DND-41 (cell line): ENCODE measurements around the gene TBC1D1.

Experiments used
- CTCF ChIP-seq: IDR thresholded peaks from 2 replicates; pipeline ENCODE4 v1.5.1; 2012; ENCODE audit warnings: borderline replicate concordance, low read length, moderate library complexity, mild to moderate bottlenecking; ENCODE audit not compliant: poor library complexity, severe bottlenecking; ENCODE audit errors: extremely low read depth
- EZH2 ChIP-seq: IDR thresholded peaks from 3 replicates; pipeline ENCODE4 v1.6.1; 2012; ENCODE audit warnings: borderline replicate concordance, low read depth, mild to moderate bottlenecking, moderate library complexity, low read length, inconsistent platforms; ENCODE audit not compliant: severe bottlenecking

GRCh38 chr4:38107818-38108217 lies 216.9 kb downstream of the TBC1D1 start:
- TF ChIP-seq CTCF (no peak), EZH2 (no peak)
